GM12872 (cell line): ENCODE results near the gene NDST1.

Source experiments
- TF ChIP-seq, protein P1 (sequence below): IDR thresholded peaks from 3 replicates; pipeline ENCODE4 v1.5.1; 2011; ENCODE audit warnings: low read depth, mild to moderate bottlenecking, low read length, moderate library complexity; ENCODE audit not compliant: insufficient read depth

The NDST1 gene

GRCh38 chr5:150559088-150559487 lies 51.2 kb downstream of the NDST1 start:
- TF ChIP-seq, protein P1, sequence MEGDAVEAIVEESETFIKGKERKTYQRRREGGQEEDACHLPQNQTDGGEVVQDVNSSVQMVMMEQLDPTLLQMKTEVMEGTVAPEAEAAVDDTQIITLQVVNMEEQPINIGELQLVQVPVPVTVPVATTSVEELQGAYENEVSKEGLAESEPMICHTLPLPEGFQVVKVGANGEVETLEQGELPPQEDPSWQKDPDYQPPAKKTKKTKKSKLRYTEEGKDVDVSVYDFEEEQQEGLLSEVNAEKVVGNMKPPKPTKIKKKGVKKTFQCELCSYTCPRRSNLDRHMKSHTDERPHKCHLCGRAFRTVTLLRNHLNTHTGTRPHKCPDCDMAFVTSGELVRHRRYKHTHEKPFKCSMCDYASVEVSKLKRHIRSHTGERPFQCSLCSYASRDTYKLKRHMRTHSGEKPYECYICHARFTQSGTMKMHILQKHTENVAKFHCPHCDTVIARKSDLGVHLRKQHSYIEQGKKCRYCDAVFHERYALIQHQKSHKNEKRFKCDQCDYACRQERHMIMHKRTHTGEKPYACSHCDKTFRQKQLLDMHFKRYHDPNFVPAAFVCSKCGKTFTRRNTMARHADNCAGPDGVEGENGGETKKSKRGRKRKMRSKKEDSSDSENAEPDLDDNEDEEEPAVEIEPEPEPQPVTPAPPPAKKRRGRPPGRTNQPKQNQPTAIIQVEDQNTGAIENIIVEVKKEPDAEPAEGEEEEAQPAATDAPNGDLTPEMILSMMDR = no peak

- TF ChIP-seq, protein P1 = no peak
Measured at GRCh38 chr5:150559701-150560100, 51.8 kb downstream of the NDST1 start.

- TF ChIP-seq, protein P1 = peak; percentile 81
Measured at GRCh38 chr5:150560401-150561191, 52.7 kb downstream of the NDST1 start.

DNA sequence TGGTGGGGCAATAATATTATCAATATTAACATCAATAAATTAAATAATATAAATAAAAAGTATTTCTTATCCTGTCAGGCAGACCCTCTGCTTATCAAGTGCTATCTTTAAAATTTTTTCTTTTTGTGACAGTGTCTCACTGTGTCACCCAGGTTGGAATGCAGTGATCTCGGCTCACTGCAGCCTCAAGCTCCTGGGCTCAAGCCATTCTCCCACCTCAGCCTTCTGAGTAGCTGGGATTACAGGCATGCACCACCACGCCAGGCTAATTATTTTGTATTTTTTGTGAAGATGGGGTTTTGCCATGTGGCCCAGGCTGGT lies 53.2 kb downstream of the NDST1 start:
- TF ChIP-seq, protein P1 = no peak

DNA sequence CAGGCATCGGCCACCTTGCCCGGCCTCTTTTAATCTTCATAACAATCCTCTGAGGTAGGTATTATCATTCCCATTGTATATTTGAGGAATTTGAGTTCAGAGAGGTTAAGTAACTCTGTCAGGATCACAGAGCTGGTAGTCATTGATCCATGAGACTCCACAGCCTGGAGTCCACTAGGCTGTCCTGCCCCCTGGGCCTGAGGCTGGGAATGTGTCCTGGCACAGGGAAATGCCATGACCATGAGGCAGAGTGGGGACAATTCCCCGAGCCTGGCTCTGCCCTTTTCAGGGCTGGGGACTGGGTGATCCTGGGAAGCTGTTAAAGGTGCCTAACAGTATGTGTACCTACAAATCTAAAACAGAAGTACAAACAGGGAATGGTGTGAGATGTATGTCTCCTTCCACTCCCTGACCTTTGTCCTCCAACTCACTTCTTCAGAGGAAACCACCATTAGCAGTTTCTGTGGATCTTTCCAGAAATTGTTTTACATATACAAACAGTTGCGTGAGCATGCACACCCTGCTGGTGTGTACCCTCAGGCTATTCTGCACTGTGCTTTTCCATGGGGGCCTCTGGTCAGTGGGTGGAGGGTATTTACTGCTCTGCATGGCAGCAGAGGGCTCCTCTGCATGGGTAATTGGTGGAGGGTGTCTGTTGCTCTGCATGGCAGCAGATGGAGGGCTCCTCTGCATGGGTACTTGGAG lies 53.8 kb downstream of the NDST1 start:
- TF ChIP-seq, protein P1 = peak; percentile 6; the same call in 1 of the 3 replicates

- TF ChIP-seq, protein P1 = peak; percentile 52; the same call in 1 of the 3 replicates
Measured at GRCh38 chr5:150562832-150563231, 54.9 kb downstream of the NDST1 start.

GRCh38 chr5:150565868-150566267 lies 57.9 kb downstream of the NDST1 start:
- TF ChIP-seq, protein P1 = no peak
